Muscle layer of duodenum (tissue), 2 donors: ENCODE results near the gene KLHDC7B.

ENCODE experiments used
- H3K27ac ChIP-seq: one replicate; pipeline ENCODE4 v1.7.0; 2013; ENCODE audit warnings: mild to moderate bottlenecking, low read length
- H3K27me3 ChIP-seq: one replicate; pipeline ENCODE4 v1.7.0; 2013; ENCODE audit warnings: low read depth, mild to moderate bottlenecking, control low read depth, low read length
- H3K36me3 ChIP-seq, 2 donors: one replicate each; pipeline ENCODE4 v1.7.0; 2013; ENCODE audit warnings: low read length in 2 of 2, control low read depth in 1 of 2, mild to moderate bottlenecking in 1 of 2; ENCODE audit not compliant: insufficient read depth in 2 of 2, control insufficient read depth in 1 of 2
- H3K4me1 ChIP-seq, 2 donors: one replicate each; pipeline ENCODE4 v1.7.0; 2013; ENCODE audit warnings: low read length in 2 of 2, mild to moderate bottlenecking in 2 of 2, control low read depth in 1 of 2, moderate library complexity in 1 of 2; ENCODE audit not compliant: insufficient read depth in 2 of 2, control insufficient read depth in 1 of 2
- H3K4me3 ChIP-seq, 2 donors: one replicate each; pipeline ENCODE4 v1.7.0; 2013; ENCODE audit warnings: low read length in 2 of 2, low read depth in 1 of 2, mild to moderate bottlenecking in 1 of 2
- H3K9me3 ChIP-seq, 2 donors: one replicate each; pipeline ENCODE4 v1.7.0; 2013; ENCODE audit warnings: low read length in 2 of 2, control low read depth in 1 of 2, mild to moderate bottlenecking in 1 of 2; ENCODE audit not compliant: control insufficient read depth in 1 of 2
- donor health status: healthy.

KLHDC7B gene

DNA sequence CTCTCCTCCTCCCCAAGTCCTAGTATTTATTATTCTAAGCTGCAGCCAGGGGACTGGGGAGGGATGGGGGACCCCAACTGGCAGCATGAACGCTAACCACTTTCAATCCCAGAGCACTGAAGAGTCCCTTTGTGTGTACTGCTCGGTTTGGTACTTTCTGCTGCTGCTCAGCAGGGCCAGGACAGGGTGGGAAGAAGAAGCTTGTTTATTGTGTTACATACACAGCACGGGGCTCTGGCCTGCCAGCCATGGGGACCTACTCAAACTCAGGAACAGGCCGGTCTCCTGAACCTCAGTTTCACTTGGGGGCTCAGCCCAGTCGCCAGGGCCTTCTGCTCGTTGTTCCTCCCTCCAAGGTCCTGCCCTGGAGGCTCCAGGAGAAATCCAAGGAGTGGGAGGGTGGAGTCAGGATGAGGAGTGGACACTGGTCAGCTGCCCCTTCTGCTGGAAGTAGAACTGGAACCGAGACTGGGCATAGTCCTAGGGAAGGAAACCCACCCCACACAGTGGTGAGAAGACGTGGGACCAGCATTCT, 33.1 kb downstream of the KLHDC7B start:
- peaks cover 5 to 14% of the 10 kb centered on the region in 2 donors for H3K36me3 ChIP-seq
- no peak overlapping the region for H3K27ac ChIP-seq
- peak overlapping the region in 1 of 2 donors; percentile 49 for H3K4me3 ChIP-seq
- H3K27me3 ChIP-seq, result no peaks in the 10 kb centered on the region
- H3K9me3 ChIP-seq, result no peaks in the 10 kb centered on the region
- H3K4me1 ChIP-seq, result peaks cover 9 to 27% of the 10 kb centered on the region in 2 donors

- H3K9me3 ChIP-seq, result no peaks in the 10 kb centered on the region
- no peaks in the 10 kb centered on the region for H3K27me3 ChIP-seq
- H3K4me1 ChIP-seq, result peaks cover 10 to 27% of the 10 kb centered on the region in 2 donors
- H3K4me3 ChIP-seq, result no peak overlapping the region
- no peak overlapping the region for H3K27ac ChIP-seq
- peaks cover 5 to 9% of the 10 kb centered on the region in 2 donors for H3K36me3 ChIP-seq
Observed at GRCh38 chr22:50579752-50580151, 34.1 kb downstream of the KLHDC7B start.

DNA sequence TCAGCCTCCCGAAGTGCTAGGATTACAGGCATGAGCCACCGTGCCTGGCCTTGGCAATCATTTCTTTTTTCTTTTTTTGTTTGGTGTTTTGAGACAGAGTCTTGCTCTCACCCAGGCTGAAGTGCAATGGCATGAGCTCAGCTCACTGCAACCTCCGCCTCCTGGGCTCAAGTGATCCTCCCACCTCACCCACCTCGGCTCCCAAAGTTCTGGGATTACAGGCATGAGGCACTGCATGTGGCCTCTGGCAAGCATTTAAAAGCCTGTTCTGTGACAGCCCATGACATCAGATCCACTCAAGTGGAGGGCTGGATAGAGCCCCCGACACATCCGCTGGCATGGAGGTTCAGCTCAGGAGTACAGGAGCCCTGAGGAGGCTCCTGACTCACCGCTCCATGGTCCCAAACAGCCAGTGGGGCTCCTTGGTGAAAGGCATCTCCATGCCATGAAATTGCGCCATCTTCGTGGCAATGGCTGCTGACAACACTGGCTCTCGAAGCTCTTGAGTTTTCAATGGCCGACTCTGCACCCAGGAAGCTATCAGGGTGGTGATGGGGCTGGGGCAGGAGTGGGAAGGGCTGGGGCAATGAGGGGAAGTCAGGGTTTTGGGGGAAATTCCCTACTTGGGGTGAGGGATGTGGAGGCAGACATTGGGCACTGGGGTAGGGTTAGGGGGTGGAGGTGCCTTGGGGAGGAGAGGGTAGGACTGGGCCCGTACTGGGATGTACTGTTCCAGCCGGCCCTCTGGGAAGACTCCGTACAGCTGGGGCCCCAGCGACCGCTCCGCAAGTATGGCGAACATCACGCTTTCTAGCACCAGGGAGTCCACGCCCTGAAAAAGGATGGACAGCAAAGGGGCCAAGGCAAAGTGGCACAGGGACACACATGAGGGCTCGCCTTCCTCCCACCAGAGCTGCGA, 35.6 kb downstream of the KLHDC7B start:
- Histone ChIP-seq H3K4me3 (peak overlapping the region; percentile 70 to 83), H3K4me1 (peaks cover 10 to 27% of the 10 kb centered on the region in 2 donors), H3K27ac (no peak overlapping the region), H3K9me3 (no peaks in the 10 kb centered on the region), H3K36me3 (peaks cover 3 to 5% of the 10 kb centered on the region in 2 donors), H3K27me3 (no peaks in the 10 kb centered on the region)

DNA sequence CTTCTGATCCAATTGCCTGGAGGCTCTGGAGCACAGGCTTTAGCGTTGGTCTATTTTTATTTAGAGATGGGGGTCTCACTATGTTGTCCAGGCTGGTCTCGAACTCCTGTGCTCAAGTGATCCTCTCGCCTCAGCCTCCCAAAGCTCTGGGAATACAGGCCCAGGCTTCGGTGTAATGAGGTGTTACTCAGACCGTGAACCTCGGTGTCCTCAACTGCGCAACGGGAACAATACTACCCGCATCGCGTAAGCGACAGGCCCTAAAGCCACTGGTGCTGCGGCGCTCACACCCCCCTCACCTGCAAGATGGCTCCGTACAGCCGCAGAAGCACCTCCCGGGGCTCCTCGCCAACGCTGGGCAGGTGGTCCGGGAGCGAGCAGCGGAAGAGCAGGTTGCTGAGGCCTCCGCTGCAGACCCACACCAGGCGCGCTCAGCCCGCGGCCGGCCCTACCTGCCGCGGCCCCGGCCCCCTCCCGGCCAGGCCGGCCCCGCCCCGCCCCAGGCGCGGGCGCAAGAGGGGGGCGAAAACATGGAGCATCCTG, 36.3 kb downstream of the KLHDC7B start:
- no peaks in the 10 kb centered on the region for H3K9me3 ChIP-seq
- H3K4me1 ChIP-seq, result peaks cover 10 to 27% of the 10 kb centered on the region in 2 donors
- H3K4me3 ChIP-seq, result peak overlapping the region; percentile 70 to 83
- H3K27ac ChIP-seq, result peak overlapping the region; percentile 84
- peaks cover 3 to 5% of the 10 kb centered on the region in 2 donors for H3K36me3 ChIP-seq
- no peaks in the 10 kb centered on the region for H3K27me3 ChIP-seq

DNA sequence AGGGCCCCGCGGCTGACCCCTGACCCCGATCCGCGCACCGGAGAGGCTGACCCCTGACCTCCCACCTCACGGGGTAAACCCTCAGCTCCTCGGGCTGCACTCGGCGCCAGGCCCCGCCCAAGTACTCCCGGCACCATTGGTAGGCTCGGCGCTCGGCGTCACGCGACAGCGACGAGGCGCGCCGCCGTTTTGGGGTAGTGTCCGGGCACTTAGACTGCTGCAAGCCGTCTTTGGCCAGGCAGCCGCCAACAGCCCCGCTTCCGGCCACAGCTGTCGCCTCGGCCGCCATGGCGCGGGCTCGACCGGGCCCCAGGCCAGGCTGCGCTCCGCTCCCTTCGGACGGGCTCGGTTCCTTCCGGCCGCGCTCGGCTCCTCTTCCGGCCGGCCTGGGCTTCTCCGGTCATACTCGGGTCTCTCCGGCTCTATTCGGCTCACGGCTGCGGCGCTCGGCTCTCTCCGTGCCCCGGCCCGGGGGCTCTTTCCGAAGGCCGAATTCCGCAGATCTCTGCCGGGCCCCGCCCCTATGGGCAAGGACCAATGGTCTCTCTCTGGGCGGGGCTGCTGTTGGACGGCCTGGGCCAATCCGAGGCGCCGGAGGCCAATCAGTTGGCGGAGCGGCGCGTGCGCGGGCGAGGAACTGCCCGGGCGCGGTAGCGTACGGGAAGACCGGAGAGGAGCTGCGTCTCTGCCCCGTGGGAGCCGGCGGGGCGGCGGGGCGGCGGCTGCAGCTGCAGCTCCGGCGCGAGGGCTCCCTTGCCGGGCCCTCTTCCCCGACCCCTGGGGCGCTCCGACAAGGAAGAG, 37.0 kb downstream of the KLHDC7B start, which contains the start of gene CHKB:
Gene CHKB (minus strand): TSS at position 357 of the 801 bp plus-strand sequence. CDS start 68 bp downstream, at position 289.
- H3K27ac ChIP-seq, result peak within 1 kb of the TSS; percentile 84
- H3K4me1 ChIP-seq, result peaks cover 10 to 23% of the 10 kb centered on the region in 2 donors
- no peaks in the 10 kb centered on the region for H3K9me3 ChIP-seq
- peaks cover 3 to 5% of the 10 kb centered on the region in 2 donors for H3K36me3 ChIP-seq
- no peaks in the 10 kb centered on the region for H3K27me3 ChIP-seq
- peak within 1 kb of the TSS; percentile 74 to 83 for H3K4me3 ChIP-seq

- H3K4me3 ChIP-seq, result peak overlapping the region; percentile 74 to 83
- no peak overlapping the region for H3K27ac ChIP-seq
- peaks cover 3 to 5% of the 10 kb centered on the region in 2 donors for H3K36me3 ChIP-seq
- peaks cover 10 to 20% of the 10 kb centered on the region in 2 donors for H3K4me1 ChIP-seq
- H3K9me3 ChIP-seq, result no peaks in the 10 kb centered on the region
- H3K27me3 ChIP-seq, result no peaks in the 10 kb centered on the region
Observed at GRCh38 chr22:50583294-50583861, 37.7 kb downstream of the KLHDC7B start.

DNA sequence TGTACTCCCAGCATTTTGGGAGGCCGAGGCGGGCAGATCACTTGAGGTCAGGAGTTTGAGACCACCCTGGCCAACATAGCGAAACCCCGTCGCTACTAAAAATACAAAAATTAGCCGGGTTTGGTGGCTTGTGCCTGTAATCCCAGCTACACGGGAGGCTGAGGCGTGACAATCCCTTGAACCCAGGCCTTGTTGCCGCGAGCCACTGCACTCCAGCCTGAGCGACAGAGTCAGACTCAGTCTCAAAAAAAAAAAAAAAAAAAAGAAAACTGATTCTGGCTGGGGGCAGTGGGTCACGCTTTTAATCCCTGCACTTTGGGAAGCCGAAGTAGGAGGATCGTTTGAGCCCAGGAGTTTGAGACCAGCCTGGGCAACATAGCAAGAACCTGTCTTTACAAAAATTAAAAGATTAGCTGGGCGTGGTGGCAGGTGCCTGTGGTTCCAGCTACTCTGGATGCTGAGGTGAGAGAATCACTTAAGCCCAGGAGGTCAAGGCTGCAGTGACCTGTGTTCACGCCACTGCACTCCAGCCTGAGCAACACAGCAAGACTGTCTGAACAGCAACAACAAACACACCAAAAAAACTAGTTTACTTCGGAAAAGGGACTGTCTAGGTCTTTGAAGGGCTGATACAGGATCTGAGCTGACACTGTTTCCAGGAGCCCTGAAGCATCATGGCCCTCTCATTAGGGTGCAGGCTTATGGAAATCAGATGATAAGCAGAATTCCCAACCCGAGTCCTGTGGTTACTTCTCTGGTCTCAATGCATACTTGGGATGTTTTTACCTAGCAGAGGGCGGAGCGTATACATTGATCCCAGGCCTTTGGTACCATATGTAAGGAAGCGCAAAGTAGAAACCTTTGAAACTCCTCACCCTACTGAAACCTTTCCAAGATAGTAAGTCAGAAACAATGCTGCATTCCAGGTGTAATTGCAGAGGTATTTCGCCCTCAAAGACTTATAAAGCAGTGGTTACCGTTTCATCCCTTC, 38.7 kb downstream of the KLHDC7B start:
- H3K4me3 ChIP-seq, result peak overlapping the region in 1 of 2 donors; percentile 83

GRCh38 chr22:50585238-50585637, 39.5 kb downstream of the KLHDC7B start:
- Histone ChIP-seq H3K36me3 (peaks cover under 1 to 3% of the 10 kb centered on the region in 2 donors), H3K27me3 (no peaks in the 10 kb centered on the region), H3K27ac (no peak overlapping the region), H3K9me3 (no peaks in the 10 kb centered on the region), H3K4me3 (no peak overlapping the region), H3K4me1 (peaks cover 10 to 11% of the 10 kb centered on the region in 2 donors)

More for the DNA sequence above, 38.7 kb downstream of the KLHDC7B start:
- peaks cover 3 to 5% of the 10 kb centered on the region in 2 donors for H3K36me3 ChIP-seq
- no peak overlapping the region for H3K27ac ChIP-seq
- no peaks in the 10 kb centered on the region for H3K9me3 ChIP-seq
- H3K27me3 ChIP-seq, result no peaks in the 10 kb centered on the region
- peaks cover 10 to 11% of the 10 kb centered on the region in 2 donors for H3K4me1 ChIP-seq

GRCh38 chr22:50585781-50586180, 40.1 kb downstream of the KLHDC7B start:
- Histone ChIP-seq H3K9me3 (no peaks in the 10 kb centered on the region), H3K27ac (no peak overlapping the region), H3K4me1 (peaks cover 10 to 11% of the 10 kb centered on the region in 2 donors), H3K4me3 (no peak overlapping the region), H3K27me3 (no peaks in the 10 kb centered on the region), H3K36me3 (peaks cover 0 to 3% of the 10 kb centered on the region in 2 donors)

- H3K9me3 ChIP-seq, result no peaks in the 10 kb centered on the region
- H3K27ac ChIP-seq, result no peak overlapping the region
- H3K4me3 ChIP-seq, result no peak overlapping the region
- peaks cover 0 to 3% of the 10 kb centered on the region in 2 donors for H3K36me3 ChIP-seq
- no peaks in the 10 kb centered on the region for H3K27me3 ChIP-seq
- H3K4me1 ChIP-seq, result peaks cover 6 to 10% of the 10 kb centered on the region in 2 donors
Observed at GRCh38 chr22:50586416-50586815, 40.7 kb downstream of the KLHDC7B start.
